ENCODE measurements around the gene CDKN2B. TPM values are rescaled to one million over a fixed set of nuclear protein-coding genes. Genes with fewer than 3 reads are reported as not detected.

CDKN2B gene
- total and polyA plus RNA-seq, 2 of the 4 experiments (the other 2 are of a cell fraction): 3.6 to 8.2 TPM

DNA sequence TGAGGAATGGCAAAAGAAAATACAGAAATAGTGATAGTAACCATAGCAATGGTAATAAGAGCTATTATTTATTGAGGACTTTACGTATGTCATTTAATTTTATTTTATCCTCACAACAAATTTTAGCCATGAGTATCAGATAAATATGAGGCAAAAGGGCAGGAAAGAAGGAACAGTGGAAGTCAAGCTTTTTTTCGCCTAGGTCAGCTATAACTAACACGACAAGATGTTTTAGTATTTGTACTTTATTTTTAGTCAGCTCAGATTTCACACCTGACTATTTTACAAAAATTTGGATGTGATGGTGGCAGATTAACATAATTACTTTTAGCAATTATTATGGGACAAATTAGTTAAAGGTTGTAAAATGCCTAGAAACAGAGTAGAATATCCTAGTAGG, 34.8 kb upstream of the CDKN2B start:
- Histone ChIP-seq H2BK5ac (ENCODE audit: low read depth, low read length, poor library complexity, severe bottlenecking) (no peak overlapping the region), H3K27me3 (ENCODE audit: control insufficient read depth, insufficient read depth, low read length) (no peaks in the 10 kb centered on the region), H3K9ac (ENCODE audit: low read depth, low read length) (no peak overlapping the region), H3K9me1 (ENCODE audit: insufficient read depth, low read length) (peaks cover 3% of the 10 kb centered on the region; the same call in 1 of the 2 replicates), H3K4me2 (ENCODE audit: low read depth, low read length) (no peak overlapping the region), H3K18ac (ENCODE audit: low read depth, low read length) (no peak overlapping the region), H3K79me1 (ENCODE audit: low read depth in 1 of 2, low read length in 2 of 2) (no peaks in the 10 kb centered on the region), H3K9me3 (ENCODE audit: control insufficient read depth, insufficient read depth, low read length) (no peaks in the 10 kb centered on the region), H2AK9ac (replicated peaks; ENCODE audit: low read depth, low read length, poor library complexity) (no peak overlapping the region), H2BK15ac (ENCODE audit: low read depth, low read length) (no peak overlapping the region), H4K8ac (ENCODE audit: low read depth in 2 of 2, low read length in 2 of 2) (no peak overlapping the region), H3K27ac (ENCODE audit: insufficient read depth, low read length) (no peak overlapping the region), H4K20me1 (ENCODE audit: insufficient read depth, low read length) (no peaks in the 10 kb centered on the region), H4K91ac (ENCODE audit: insufficient read depth, low read depth, low read length) (no peak overlapping the region), H2BK120ac (ENCODE audit: low read depth, low read length) (no peak overlapping the region), H2AK5ac (ENCODE audit: low read depth, low read length) (no peak overlapping the region), H3K23ac (ENCODE audit: low read depth, low read length) (no peak overlapping the region), H2AFZ (replicated peaks; ENCODE audit: low read length, poor library complexity) (no peak overlapping the region), H2BK20ac (ENCODE audit: low read depth, low read length) (no peak overlapping the region), H3K14ac (replicated peaks; ENCODE audit: low read depth, low read length) (no peak overlapping the region), H3K36me3 (ENCODE audit: control insufficient read depth, insufficient read depth, low read length) (peaks cover 1% of the 10 kb centered on the region; the same call in 1 of the 2 replicates), H4K5ac (ENCODE audit: low read depth, low read length) (no peak overlapping the region), H3K56ac (ENCODE audit: extremely low read depth, insufficient read depth, low read length) (no peak overlapping the region), H3K4ac (ENCODE audit: low read depth, low read length) (no peak overlapping the region), H3K4me1 (ENCODE audit: control insufficient read depth, insufficient read depth, low read length) (peaks cover 2% of the 10 kb centered on the region; the same call in 1 of the 2 replicates), H3K4me3 (ENCODE audit: insufficient read depth, low read depth, low read length) (no peak overlapping the region)
- intact Hi-C loops (cut with micrococcal nuclease) (no loop called here), in situ Hi-C loops (cut with MboI; ENCODE audit: low sequenced_read_pairs) (no loop called here), dilution Hi-C loops (cut with HindIII; ENCODE audit: low sequenced_read_pairs, unreplicated experiment) (no loop called here)
- DNase-seq: no peak
- ATAC-seq (ENCODE audit: low read depth): no peak
- WGBS, 2 experiments (ENCODE audit: extremely low coverage in 2 of 2, insufficient read length in 1 of 2): no CpG with 5 or more reads among the region's 3 CpGs
- POLR2A ChIA-PET (ENCODE audit: unreplicated experiment): no interaction called here
- TF ChIP-seq MAFK (IDR thresholded peaks at IDR 0.05; ENCODE audit: low read depth, low read length): peak; percentile 95
- no peak for TF ChIP-seq SMC3 (IDR thresholded peaks at IDR 0.05; ENCODE audit: low read depth, low read length)
- CTCF ChIA-PET: interaction anchor here (1.0 kb wide), 2 partner anchors 76 to 169 kb away, joined by 3 read pairs; no protein-coding TSS in a partner anchor
- no TSS peak for BruUV-seq (replicated peaks)

Data from IMR-90 (cell line).